Trophoblast cell (in vitro differentiated cells and primary cell): ENCODE measurements around the gene PTPRM.

ENCODE experiments used
- DNase-seq, 2 donors: peaks; one replicate each; pipeline ENCODE4 v3.0.0-alpha.2; 2016
- H2AFZ ChIP-seq: 2 replicates; pipeline ENCODE4 v1.6.1; 2013; ENCODE audit warnings: low read length, moderate library complexity, mild to moderate bottlenecking; ENCODE audit not compliant: insufficient read depth, poor library complexity
- H2AK5ac ChIP-seq: 2 replicates; pipeline ENCODE4 v1.6.1; 2013; ENCODE audit warnings: mild to moderate bottlenecking, low read length
- H2BK120ac ChIP-seq: 2 replicates; pipeline ENCODE4 v1.6.1; 2013; ENCODE audit warnings: low read length, mild to moderate bottlenecking, moderate library complexity; ENCODE audit not compliant: insufficient read depth, poor library complexity
- H2BK12ac ChIP-seq: 2 replicates; pipeline ENCODE4 v1.6.1; 2013; ENCODE audit warnings: mild to moderate bottlenecking, low read length, moderate library complexity
- H2BK5ac ChIP-seq: 2 replicates; pipeline ENCODE4 v1.6.1; 2013; ENCODE audit warnings: low read length, low read depth, moderate library complexity, mild to moderate bottlenecking; ENCODE audit not compliant: poor library complexity
- H3K14ac ChIP-seq: 2 replicates; pipeline ENCODE4 v1.6.1; 2013; ENCODE audit warnings: mild to moderate bottlenecking, low read length
- H3K18ac ChIP-seq: 2 replicates; pipeline ENCODE4 v1.6.1; 2013; ENCODE audit warnings: mild to moderate bottlenecking, low read length
- H3K23ac ChIP-seq: 2 replicates; pipeline ENCODE4 v1.6.1; 2013; ENCODE audit warnings: low read length
- H3K27ac ChIP-seq: 2 replicates; pipeline ENCODE4 v1.5.1; 2013; ENCODE audit warnings: low read depth, mild to moderate bottlenecking, inconsistent platforms, low read length, moderate library complexity
- H3K27me3 ChIP-seq: 2 replicates; pipeline ENCODE4 v1.6.1; 2013; ENCODE audit warnings: inconsistent platforms, mild to moderate bottlenecking, low read length, moderate library complexity; ENCODE audit not compliant: insufficient read depth
- H3K36me3 ChIP-seq, 2 experiments: 1 replicate in 1 of 2; 2 replicates in 1 of 2; pipeline ENCODE4 v1.6.1; 2013; ENCODE audit warnings: low read length in 2 of 2, mild to moderate bottlenecking in 2 of 2, moderate library complexity in 1 of 2; ENCODE audit not compliant: insufficient read depth in 2 of 2, control insufficient read depth in 1 of 2
- H3K4ac ChIP-seq: 2 replicates; pipeline ENCODE4 v1.6.1; 2013; ENCODE audit warnings: low read depth, mild to moderate bottlenecking, low read length, moderate library complexity
- H3K4me1 ChIP-seq, 2 experiments: 1 replicate in 1 of 2; 2 replicates in 1 of 2; pipeline ENCODE4 v1.6.1; 2013; ENCODE audit warnings: low read length in 2 of 2, mild to moderate bottlenecking in 2 of 2, moderate library complexity in 1 of 2; ENCODE audit not compliant: insufficient read depth in 2 of 2, control insufficient read depth in 1 of 2
- H3K4me2 ChIP-seq: 2 replicates; pipeline ENCODE4 v1.6.1; 2013; ENCODE audit warnings: inconsistent platforms, mild to moderate bottlenecking, low read length, moderate library complexity
- H3K4me3 ChIP-seq: 2 replicates; pipeline ENCODE4 v1.5.1; 2013; ENCODE audit warnings: mild to moderate bottlenecking, low read depth, low read length, inconsistent platforms
- H3K79me1 ChIP-seq: one replicate; pipeline ENCODE4 v1.6.1; 2013; ENCODE audit warnings: low read length
- H3K79me2 ChIP-seq: 2 replicates; pipeline ENCODE4 v1.6.1; 2013; ENCODE audit warnings: low read length, mild to moderate bottlenecking; ENCODE audit not compliant: control insufficient read depth, insufficient read depth, poor library complexity
- H3K9ac ChIP-seq: 2 replicates; pipeline ENCODE4 v1.6.1; 2013; ENCODE audit warnings: mild to moderate bottlenecking, low read length
- H3K9me3 ChIP-seq: 2 replicates; pipeline ENCODE4 v1.6.1; 2013; ENCODE audit warnings: low read depth, mild to moderate bottlenecking, control low read depth, inconsistent platforms, low read length; ENCODE audit not compliant: insufficient read depth
- H4K12ac ChIP-seq: 2 replicates; pipeline ENCODE4 v1.6.1; 2013; ENCODE audit warnings: low read depth, mild to moderate bottlenecking, low read length, moderate library complexity
- H4K8ac ChIP-seq: 2 replicates; pipeline ENCODE4 v1.6.1; 2013; ENCODE audit warnings: low read depth, mild to moderate bottlenecking, low read length, moderate library complexity
- H4K91ac ChIP-seq: one replicate; pipeline ENCODE4 v1.6.1; 2013; ENCODE audit warnings: low read depth, mild to moderate bottlenecking, low read length, moderate library complexity
- WGBS: extraction: QIAGEN DNeasy Blood & Tissue Kit; methylation state at CpG from one replicate; pipeline ENCODE4 v1.1.7; 2013; ENCODE audit warnings: missing lambda C conversion rate; ENCODE audit not compliant: insufficient read length, insufficient coverage; ENCODE audit errors: extremely low coverage; 5-methylcytosine and 5-hydroxymethylcytosine counted together

Gene PTPRM

GRCh38 chr18:7720395-7720794 lies 153.3 kb downstream of the PTPRM start:
- Histone ChIP-seq H3K4me1 (peaks cover 0 to 6% of the 10 kb centered on the region in 2 experiments), H3K9me3 (peaks cover 2% of the 10 kb centered on the region), H2BK5ac (no peak overlapping the region), H3K79me1 (peaks cover 6% of the 10 kb centered on the region), H3K79me2 (no peaks in the 10 kb centered on the region), H2AK5ac (no peak overlapping the region), H2BK120ac (no peak overlapping the region), H4K91ac (no peak overlapping the region), H2AFZ (no peak overlapping the region), H3K18ac (no peak overlapping the region), H3K9ac (no peak overlapping the region), H3K4me3 (no peak overlapping the region), H3K4me2 (no peak overlapping the region), H3K4ac (no peak overlapping the region), H2BK12ac (no peak overlapping the region), H3K27me3 (no peaks in the 10 kb centered on the region), H3K14ac (no peak overlapping the region), H3K23ac (no peak overlapping the region), H3K36me3 (no peaks in the 10 kb centered on the region), H4K12ac (no peak overlapping the region), H4K8ac (no peak overlapping the region), H3K27ac (no peak overlapping the region)
- no peak for DNase-seq
- WGBS: no CpG with 5 or more reads among the region's 1 CpG

- Histone ChIP-seq H3K4me3 (no peak overlapping the region), H2AFZ (no peak overlapping the region), H2AK5ac (no peak overlapping the region), H4K8ac (no peak overlapping the region), H2BK5ac (no peak overlapping the region), H4K91ac (no peak overlapping the region), H3K18ac (no peak overlapping the region), H3K79me1 (peaks cover 6% of the 10 kb centered on the region), H3K4me2 (no peak overlapping the region), H3K4me1 (peaks cover 0 to 6% of the 10 kb centered on the region in 2 experiments), H3K14ac (no peak overlapping the region), H3K23ac (no peak overlapping the region), H2BK120ac (no peak overlapping the region), H4K12ac (no peak overlapping the region), H3K27ac (no peak overlapping the region), H3K27me3 (no peaks in the 10 kb centered on the region), H3K9me3 (peaks cover 2% of the 10 kb centered on the region), H2BK12ac (no peak overlapping the region), H3K79me2 (no peaks in the 10 kb centered on the region), H3K36me3 (no peaks in the 10 kb centered on the region), H3K9ac (no peak overlapping the region), H3K4ac (no peak overlapping the region)
- DNase-seq: no peak
- no CpG with 5 or more reads among the region's 2 CpGs for WGBS
These were observed 154.4 kb downstream of the PTPRM start for GRCh38 chr18:7721532-7721931.

GRCh38 chr18:7722955-7723354 lies 155.8 kb downstream of the PTPRM start:
- no peak overlapping the region for H2AK5ac ChIP-seq
- H3K18ac ChIP-seq: no peak overlapping the region
- H4K91ac ChIP-seq: no peak overlapping the region
- no peak overlapping the region for H3K4me2 ChIP-seq
- no peak overlapping the region for H3K4me3 ChIP-seq
- no peak for DNase-seq
- H2BK5ac ChIP-seq: no peak overlapping the region
- peak overlapping the region; percentile 47 for H3K27ac ChIP-seq
- no peaks in the 10 kb centered on the region for H3K36me3 ChIP-seq
- no peak overlapping the region for H2BK120ac ChIP-seq
- no peaks in the 10 kb centered on the region for H3K27me3 ChIP-seq
- H4K12ac ChIP-seq: no peak overlapping the region
- H3K79me1 ChIP-seq: peaks cover 6% of the 10 kb centered on the region
- H4K8ac ChIP-seq: no peak overlapping the region
- no peak overlapping the region for H3K14ac ChIP-seq
- no peaks in the 10 kb centered on the region for H3K9me3 ChIP-seq
- no peak overlapping the region for H3K4ac ChIP-seq
- no CpG with 5 or more reads among the region's 3 CpGs for WGBS
- no peak overlapping the region for H3K9ac ChIP-seq
- H3K23ac ChIP-seq: no peak overlapping the region
- H2AFZ ChIP-seq: no peak overlapping the region
- peaks cover 0 to 6% of the 10 kb centered on the region in 2 experiments for H3K4me1 ChIP-seq
- H3K79me2 ChIP-seq: no peaks in the 10 kb centered on the region
- no peak overlapping the region for H2BK12ac ChIP-seq

- H2BK5ac ChIP-seq: peak overlapping the region; percentile 83
- H3K79me1 ChIP-seq: peaks cover 8% of the 10 kb centered on the region
- peak overlapping the region; percentile 70 for H2BK120ac ChIP-seq
- no peak overlapping the region for H3K23ac ChIP-seq
- H4K91ac ChIP-seq: peak overlapping the region; percentile 46
- no peaks in the 10 kb centered on the region for H3K27me3 ChIP-seq
- H3K4me1 ChIP-seq: peaks cover 0 to 8% of the 10 kb centered on the region in 2 experiments
- no peaks in the 10 kb centered on the region for H3K79me2 ChIP-seq
- peak overlapping the region; percentile 45 for H2BK12ac ChIP-seq
- H4K8ac ChIP-seq: peak overlapping the region; percentile 13
- peak overlapping the region; percentile 53 for H3K4ac ChIP-seq
- H3K14ac ChIP-seq: peak overlapping the region; percentile 9
- peak overlapping the region; percentile 79 for H3K27ac ChIP-seq
- WGBS: no CpG with 5 or more reads among the region's 8 CpGs
- H4K12ac ChIP-seq: no peak overlapping the region
- peak overlapping the region; percentile 20 for H3K18ac ChIP-seq
- no peak overlapping the region for H3K4me3 ChIP-seq
- H3K4me2 ChIP-seq: peak overlapping the region; percentile 10
- H2AFZ ChIP-seq: no peak overlapping the region
- no peaks in the 10 kb centered on the region for H3K9me3 ChIP-seq
- no peak overlapping the region for H3K9ac ChIP-seq
- no peaks in the 10 kb centered on the region for H3K36me3 ChIP-seq
- H2AK5ac ChIP-seq: no peak overlapping the region
- no peak for DNase-seq
These were observed 156.4 kb downstream of the PTPRM start for GRCh38 chr18:7723558-7723957.
